IPS-18a (cell line): ENCODE measurements around the gene PGM2L1.

Source experiments
- H3K27ac ChIP-seq: one replicate; pipeline ENCODE4 v1.5.1; 2013; ENCODE audit warnings: low read length
- H3K27me3 ChIP-seq: one replicate; pipeline ENCODE4 v1.6.1; 2013; ENCODE audit warnings: mild to moderate bottlenecking, low read length; ENCODE audit not compliant: control insufficient read depth, insufficient read depth
- H3K36me3 ChIP-seq: one replicate; pipeline ENCODE4 v1.6.1; 2013; ENCODE audit warnings: low read depth, low read length; ENCODE audit not compliant: control insufficient read depth
- H3K4me1 ChIP-seq: one replicate; pipeline ENCODE4 v1.6.1; 2013; ENCODE audit warnings: low read depth, low read length; ENCODE audit not compliant: control insufficient read depth
- H3K4me3 ChIP-seq: one replicate; pipeline ENCODE4 v1.5.1; 2013; ENCODE audit warnings: low read length
- H3K9ac ChIP-seq: one replicate; pipeline ENCODE4 v1.6.1; 2013; ENCODE audit warnings: mild to moderate bottlenecking, low read length, moderate library complexity
- H3K9me3 ChIP-seq: one replicate; pipeline ENCODE4 v1.6.1; 2013; ENCODE audit warnings: low read depth, low read length; ENCODE audit not compliant: control insufficient read depth

Gene PGM2L1

DNA sequence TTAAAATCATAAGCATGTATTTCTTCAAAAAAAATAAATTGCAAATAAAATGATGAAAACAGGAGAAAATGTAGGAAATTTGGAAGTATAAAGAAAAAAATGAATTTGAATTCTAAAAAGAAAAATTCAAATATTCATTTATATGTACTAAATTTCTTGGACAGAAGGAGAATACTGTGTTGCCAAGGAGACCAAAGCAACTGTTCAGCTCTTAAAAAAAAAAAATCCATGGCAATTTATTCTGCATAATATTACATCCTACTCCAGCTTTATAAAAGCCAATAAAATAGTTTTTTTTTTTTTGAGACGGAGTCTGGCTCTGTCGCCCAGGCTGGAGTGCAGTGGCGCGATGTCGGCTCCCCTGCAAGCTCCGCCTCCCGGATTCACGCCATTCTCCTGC, 6.0 kb downstream of the PGM2L1 start:
- H3K9me3 ChIP-seq: no peaks in the 10 kb centered on the region
- no peak overlapping the region for H3K9ac ChIP-seq
- no peaks in the 10 kb centered on the region for H3K36me3 ChIP-seq
- no peaks in the 10 kb centered on the region for H3K27me3 ChIP-seq
- H3K4me3 ChIP-seq: no peak overlapping the region
- H3K4me1 ChIP-seq: peaks cover 11% of the 10 kb centered on the region
- no peak overlapping the region for H3K27ac ChIP-seq

DNA sequence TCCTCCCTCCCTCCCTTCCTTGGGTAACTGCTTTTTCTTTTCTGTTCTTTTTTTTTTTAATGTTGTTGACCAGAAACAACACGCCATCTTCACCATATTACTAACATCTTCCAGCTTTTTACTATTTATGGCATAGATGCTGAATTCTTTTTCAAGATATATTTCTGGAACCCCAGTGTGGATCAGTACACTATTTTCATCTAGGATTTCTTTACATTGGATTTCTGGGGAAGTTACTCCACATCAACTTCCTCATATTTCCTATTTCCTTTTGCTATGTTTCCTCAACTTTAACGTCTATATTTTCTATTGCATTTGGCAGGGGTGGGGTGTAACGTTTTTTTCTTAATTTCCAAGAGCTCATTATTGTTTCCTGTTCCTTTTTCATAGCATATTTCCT, 7.0 kb downstream of the PGM2L1 start:
- Histone ChIP-seq H3K27me3 (no peaks in the 10 kb centered on the region), H3K4me3 (no peak overlapping the region), H3K9me3 (no peaks in the 10 kb centered on the region), H3K36me3 (no peaks in the 10 kb centered on the region), H3K9ac (no peak overlapping the region), H3K4me1 (peaks cover 18% of the 10 kb centered on the region), H3K27ac (no peak overlapping the region)

DNA sequence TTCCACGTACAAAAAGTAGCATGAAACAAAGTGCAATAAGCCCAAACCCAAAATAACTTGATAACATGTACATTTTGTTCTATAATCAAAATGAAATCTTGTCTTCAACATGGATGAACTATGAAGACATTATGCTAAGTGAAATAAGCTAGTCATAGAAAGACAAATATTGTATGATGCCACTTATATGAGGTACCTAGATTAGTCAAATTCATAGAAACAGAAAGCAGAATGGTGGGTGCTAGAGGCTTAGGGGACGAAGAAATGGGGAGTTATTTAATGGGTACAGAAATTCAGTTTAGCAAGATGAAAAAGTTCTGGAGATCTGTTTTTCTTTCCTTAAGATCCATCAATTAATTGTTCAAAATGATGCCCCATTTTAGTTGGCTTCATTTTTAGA, 7.5 kb downstream of the PGM2L1 start:
- H3K36me3 ChIP-seq: no peaks in the 10 kb centered on the region
- H3K4me1 ChIP-seq: peaks cover 18% of the 10 kb centered on the region
- no peak overlapping the region for H3K9ac ChIP-seq
- no peak overlapping the region for H3K4me3 ChIP-seq
- no peak overlapping the region for H3K27ac ChIP-seq
- H3K27me3 ChIP-seq: no peaks in the 10 kb centered on the region
- no peaks in the 10 kb centered on the region for H3K9me3 ChIP-seq

DNA sequence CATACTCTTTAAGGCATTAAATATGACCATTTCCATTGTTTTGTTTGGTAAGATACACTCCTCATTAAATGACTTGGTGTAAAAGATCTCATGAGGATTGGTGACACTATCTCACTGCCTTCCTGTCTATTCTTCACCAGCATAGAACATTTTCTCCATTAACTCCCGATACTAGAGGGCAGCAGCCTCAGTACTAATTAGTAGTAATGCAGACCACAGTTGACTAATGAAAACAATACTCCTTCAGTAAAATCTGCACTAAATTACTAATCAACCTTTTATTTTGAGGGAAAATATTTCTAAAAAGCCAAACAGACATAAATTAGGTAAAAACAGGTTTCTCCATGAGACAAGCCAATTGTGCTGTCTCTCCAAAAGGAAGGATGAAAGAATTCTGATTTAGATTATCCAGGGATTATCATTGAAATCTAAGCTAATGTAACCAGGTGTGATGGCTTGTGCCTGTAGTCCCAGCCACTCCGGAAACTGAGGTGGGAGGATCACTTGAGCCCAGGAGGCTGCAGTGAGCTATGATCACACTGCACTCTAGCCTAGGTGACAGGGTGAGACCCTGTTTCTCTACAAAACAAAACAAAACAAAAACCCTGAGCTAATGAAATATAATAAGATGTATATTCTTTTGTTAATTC, 9.4 kb downstream of the PGM2L1 start:
- Histone ChIP-seq H3K27me3 (no peaks in the 10 kb centered on the region), H3K36me3 (no peaks in the 10 kb centered on the region), H3K4me1 (peaks cover 20% of the 10 kb centered on the region), H3K4me3 (no peak overlapping the region), H3K9ac (no peak overlapping the region), H3K27ac (peak overlapping the region; percentile 30), H3K9me3 (no peaks in the 10 kb centered on the region)

DNA sequence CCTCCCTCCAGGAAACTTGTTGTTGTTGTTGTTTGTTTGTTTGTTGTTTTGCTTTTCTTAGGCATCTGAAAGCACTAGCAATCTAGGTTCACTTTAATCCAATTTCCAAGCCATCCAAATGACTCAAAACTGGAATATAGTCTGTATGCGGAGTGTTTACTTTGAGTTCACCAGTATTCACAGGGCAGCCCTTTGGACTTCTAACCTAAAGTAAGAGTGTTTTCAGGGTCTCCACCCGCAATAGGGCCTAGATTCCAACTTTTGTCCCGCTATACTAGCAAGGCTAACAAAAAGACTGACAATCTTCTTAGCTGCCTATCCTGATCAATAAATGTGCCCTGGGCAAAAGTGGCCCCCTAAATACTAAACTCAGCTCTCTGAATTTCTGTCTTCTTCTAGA, 13.6 kb downstream of the PGM2L1 start:
- Histone ChIP-seq H3K27me3 (no peaks in the 10 kb centered on the region), H3K36me3 (no peaks in the 10 kb centered on the region), H3K27ac (no peak overlapping the region), H3K9me3 (no peaks in the 10 kb centered on the region), H3K4me3 (no peak overlapping the region), H3K4me1 (peaks cover 20% of the 10 kb centered on the region), H3K9ac (no peak overlapping the region)

DNA sequence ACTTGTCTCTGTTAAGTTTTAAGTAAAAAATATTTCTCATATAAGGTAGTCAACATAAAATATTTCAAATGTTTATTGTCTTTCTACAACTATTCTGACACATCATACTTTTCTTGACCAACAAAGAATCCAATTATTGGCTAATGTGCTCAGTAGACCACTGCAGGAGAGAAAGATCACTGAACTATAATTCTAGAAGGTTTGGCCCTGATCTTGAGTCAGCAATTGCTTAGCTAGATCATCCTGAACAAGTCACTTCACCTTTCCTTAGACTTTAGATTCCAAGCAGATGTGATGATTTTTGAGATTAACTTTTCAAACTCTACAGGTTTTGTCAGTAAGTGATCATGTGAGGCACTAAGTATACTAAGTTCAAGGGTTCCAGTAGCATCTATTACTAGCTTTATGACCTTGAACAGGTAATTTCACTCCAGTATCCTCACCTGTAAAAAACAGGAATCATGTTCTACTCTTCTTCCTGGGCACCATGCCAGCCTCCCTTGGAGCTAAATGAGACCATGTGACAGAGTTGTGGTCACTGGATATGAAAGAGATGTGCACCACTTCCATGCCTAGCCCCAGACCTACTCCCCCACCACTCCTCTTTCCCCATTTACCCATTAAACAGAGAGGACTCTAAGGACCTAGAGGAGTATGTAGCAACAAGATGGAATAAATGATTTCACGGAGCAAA, 17.3 kb downstream of the PGM2L1 start:
- peaks cover 3% of the 10 kb centered on the region for H3K4me1 ChIP-seq
- no peak overlapping the region for H3K4me3 ChIP-seq
- H3K9me3 ChIP-seq: no peaks in the 10 kb centered on the region
- H3K9ac ChIP-seq: no peak overlapping the region
- H3K27me3 ChIP-seq: no peaks in the 10 kb centered on the region
- H3K36me3 ChIP-seq: no peaks in the 10 kb centered on the region
- no peak overlapping the region for H3K27ac ChIP-seq

DNA sequence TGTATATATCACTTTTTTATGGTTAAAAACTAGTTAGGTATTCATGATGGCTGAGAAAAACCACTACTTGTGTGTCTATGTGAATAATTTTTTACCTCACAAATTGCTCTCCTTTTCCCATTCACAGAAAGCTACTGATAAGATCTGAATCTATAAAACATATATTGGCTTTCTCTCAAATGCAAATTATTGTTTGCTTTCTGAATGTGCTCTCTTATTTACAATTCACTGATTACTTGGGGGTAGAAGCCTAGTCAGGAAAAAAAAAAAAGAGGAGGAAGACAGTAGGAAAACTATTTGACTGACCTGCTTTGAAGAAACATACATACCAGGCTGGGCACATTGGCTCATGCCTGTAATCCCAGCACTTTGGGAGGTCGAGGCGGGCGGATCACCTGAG, 20.5 kb downstream of the PGM2L1 start:
- H3K36me3 ChIP-seq: no peaks in the 10 kb centered on the region
- no peaks in the 10 kb centered on the region for H3K9me3 ChIP-seq
- no peak overlapping the region for H3K9ac ChIP-seq
- H3K4me3 ChIP-seq: no peak overlapping the region
- no peak overlapping the region for H3K27ac ChIP-seq
- no peaks in the 10 kb centered on the region for H3K4me1 ChIP-seq
- no peaks in the 10 kb centered on the region for H3K27me3 ChIP-seq

DNA sequence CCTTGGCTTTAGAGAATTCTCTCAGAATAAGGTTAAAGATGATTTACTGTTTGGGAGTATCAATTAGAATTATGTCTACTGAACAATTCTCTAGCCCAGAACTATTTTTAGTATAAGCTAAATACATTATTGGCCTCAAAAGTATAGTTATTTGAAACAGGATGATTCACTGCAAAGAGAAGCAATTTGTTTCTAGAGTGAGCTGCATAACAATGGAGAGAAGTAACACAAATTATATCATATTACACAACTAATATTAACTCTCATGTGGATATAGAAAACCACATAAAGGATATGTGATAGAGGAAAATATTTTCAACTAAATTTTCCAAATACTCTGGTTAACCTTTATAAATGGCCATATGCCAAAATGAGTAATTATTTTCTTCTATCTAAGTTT, 24.9 kb downstream of the PGM2L1 start:
- no peak overlapping the region for H3K27ac ChIP-seq
- no peak overlapping the region for H3K4me3 ChIP-seq
- H3K9me3 ChIP-seq: no peaks in the 10 kb centered on the region
- no peaks in the 10 kb centered on the region for H3K36me3 ChIP-seq
- H3K27me3 ChIP-seq: no peaks in the 10 kb centered on the region
- no peak overlapping the region for H3K9ac ChIP-seq
- H3K4me1 ChIP-seq: no peaks in the 10 kb centered on the region

DNA sequence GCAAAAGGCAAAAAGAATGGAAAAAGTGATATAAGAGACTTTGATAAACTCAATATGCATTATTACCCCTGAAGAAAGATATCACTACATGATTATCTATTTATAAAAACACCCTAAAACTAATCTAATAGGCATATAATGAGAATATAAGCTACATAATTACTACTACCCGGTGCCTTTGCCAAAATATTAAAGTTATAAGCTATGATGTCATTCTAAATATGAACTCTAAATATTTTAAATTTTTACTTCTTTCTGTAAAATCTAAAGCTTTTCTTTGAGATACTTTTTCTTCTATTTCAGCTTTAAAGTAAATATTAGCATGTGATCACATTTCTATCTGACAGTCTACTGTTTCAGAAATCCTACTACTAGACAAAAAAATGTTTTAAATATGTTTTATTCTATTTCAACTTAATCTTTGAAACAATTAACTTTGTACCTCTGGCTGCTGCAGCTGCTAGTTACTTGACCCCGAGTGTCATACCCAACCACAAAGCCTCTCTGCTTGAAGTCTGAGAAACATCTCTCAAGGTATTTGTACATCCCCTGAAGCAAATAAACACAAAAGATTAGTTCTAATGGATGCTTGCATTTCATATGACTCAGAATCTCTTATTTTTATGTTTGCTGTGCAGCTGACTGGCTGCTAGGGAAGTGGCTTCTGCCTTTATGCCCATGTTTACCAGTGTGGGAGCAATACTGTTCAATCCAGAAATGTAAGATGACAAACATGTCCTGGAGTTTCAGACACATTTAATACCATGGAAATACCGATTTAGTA, 26.8 kb downstream of the PGM2L1 start:
- H3K9me3 ChIP-seq: no peaks in the 10 kb centered on the region
- no peaks in the 10 kb centered on the region for H3K27me3 ChIP-seq
- no peak overlapping the region for H3K4me3 ChIP-seq
- no peak overlapping the region for H3K9ac ChIP-seq
- H3K36me3 ChIP-seq: peaks cover 3% of the 10 kb centered on the region
- no peak overlapping the region for H3K27ac ChIP-seq
- no peaks in the 10 kb centered on the region for H3K4me1 ChIP-seq

DNA sequence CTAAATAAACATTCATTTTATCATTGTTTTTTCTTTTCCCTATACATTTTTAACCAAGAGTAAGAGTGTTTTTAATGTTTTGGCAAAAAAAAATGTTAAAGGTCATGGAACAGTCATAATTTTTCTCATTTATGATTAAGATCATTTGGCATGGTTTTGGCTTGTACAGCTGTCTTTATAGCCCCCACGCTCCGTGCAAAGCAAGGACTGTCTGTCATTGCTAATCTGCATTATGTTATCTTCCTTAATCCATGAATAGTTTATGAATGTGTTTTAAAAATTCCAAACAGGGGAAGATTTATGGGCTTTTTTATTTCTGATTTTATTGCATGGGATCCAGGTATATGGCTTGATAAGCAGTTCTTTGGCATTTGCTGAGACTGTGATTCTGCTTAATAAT, 28.1 kb downstream of the PGM2L1 start:
- H3K4me3 ChIP-seq: no peak overlapping the region
- no peaks in the 10 kb centered on the region for H3K9me3 ChIP-seq
- no peak overlapping the region for H3K27ac ChIP-seq
- no peaks in the 10 kb centered on the region for H3K4me1 ChIP-seq
- no peak overlapping the region for H3K9ac ChIP-seq
- no peaks in the 10 kb centered on the region for H3K27me3 ChIP-seq
- peaks cover 3% of the 10 kb centered on the region for H3K36me3 ChIP-seq

DNA sequence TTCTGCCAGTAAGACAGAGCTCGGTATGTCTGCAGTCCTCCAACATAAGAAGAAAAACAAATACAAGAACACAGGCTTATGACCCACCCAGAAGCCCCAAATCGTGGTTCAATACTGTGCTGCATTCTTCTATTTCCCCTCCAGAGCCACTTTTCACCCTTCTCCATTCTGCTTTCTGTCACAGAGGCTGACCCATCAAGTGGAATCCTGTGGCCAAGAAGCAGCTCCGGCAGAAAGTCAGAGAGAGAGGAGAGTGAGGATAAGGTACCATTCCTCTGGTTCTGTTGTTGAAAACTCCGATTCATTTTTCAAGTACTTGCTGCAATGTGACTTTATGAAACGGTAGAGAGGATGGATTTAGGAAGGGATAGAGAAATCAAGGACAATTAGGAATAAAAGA, 30.4 kb downstream of the PGM2L1 start:
- Histone ChIP-seq H3K27ac (no peak overlapping the region), H3K4me3 (no peak overlapping the region), H3K9me3 (no peaks in the 10 kb centered on the region), H3K36me3 (peaks cover 3% of the 10 kb centered on the region), H3K9ac (no peak overlapping the region), H3K4me1 (no peaks in the 10 kb centered on the region), H3K27me3 (no peaks in the 10 kb centered on the region)
